ENCODE results near the gene ELF1. TPM values are rescaled to one million over a fixed set of nuclear protein-coding genes. Genes with fewer than 3 reads are reported as not detected.
A peak's percentile ranks its signal among the peaks of the same experiment; 100 is the strongest.

The ELF1 gene
- total and polyA plus RNA-seq, 10 of the 15 experiments (the other 5 are each of a cell fraction or from before 2014, with no cell fraction given): 43.3 to 97.6 (median 55.7) TPM

DNA sequence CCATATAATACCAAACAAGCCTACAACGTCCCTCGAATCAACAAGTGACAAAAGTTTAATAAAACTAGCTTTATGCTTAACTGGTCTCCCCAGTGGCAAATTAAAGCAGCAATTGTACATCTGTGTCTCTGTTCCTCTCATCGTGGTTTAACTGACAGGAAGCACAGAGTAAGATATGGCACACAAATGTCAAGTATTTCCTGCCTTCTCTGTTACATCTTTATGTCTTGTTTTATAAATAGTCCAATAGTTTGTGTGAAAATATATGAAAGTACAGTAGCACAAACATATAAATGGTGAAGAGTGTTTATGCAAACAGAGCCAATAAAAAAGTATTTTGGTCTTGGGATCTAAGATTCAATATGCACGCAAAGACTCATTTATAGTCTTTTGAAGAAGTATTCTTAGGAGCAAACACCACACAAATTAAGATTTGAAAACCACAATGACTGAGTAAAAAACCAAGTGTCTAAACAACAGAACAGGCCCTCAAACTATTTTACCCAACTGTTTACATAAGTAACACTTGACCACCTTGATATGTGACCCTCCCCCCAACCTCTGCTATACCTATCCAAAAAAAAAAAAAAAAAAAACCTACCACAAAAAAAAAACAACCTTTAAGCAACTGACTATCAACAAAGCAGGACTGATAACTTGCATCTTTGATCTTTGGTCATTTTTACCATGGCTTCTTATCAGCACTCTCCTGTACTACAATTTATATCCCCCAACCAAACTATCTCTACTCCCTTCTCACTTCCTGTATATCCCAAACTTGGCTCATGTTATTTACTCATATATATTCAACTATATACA is 14.0 kb downstream of the ELF1 start (continued):
- TF ChIP-seq, protein P1, sequence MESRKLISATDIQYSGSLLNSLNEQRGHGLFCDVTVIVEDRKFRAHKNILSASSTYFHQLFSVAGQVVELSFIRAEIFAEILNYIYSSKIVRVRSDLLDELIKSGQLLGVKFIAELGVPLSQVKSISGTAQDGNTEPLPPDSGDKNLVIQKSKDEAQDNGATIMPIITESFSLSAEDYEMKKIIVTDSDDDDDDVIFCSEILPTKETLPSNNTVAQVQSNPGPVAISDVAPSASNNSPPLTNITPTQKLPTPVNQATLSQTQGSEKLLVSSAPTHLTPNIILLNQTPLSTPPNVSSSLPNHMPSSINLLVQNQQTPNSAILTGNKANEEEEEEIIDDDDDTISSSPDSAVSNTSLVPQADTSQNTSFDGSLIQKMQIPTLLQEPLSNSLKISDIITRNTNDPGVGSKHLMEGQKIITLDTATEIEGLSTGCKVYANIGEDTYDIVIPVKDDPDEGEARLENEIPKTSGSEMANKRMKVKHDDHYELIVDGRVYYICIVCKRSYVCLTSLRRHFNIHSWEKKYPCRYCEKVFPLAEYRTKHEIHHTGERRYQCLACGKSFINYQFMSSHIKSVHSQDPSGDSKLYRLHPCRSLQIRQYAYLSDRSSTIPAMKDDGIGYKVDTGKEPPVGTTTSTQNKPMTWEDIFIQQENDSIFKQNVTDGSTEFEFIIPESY (IDR thresholded peaks at IDR 0.05): no peak
- TF ChIP-seq FOXM1 (IDR thresholded peaks at IDR 0.05; ENCODE audit: low read depth, low read length) (peak; percentile 99), RUNX3 (IDR thresholded peaks at IDR 0.05; ENCODE audit: low read length) (peak; percentile 93), ZBED1 (IDR thresholded peaks at IDR 0.05; ENCODE audit: borderline replicate concordance) (peak; percentile 75; the same call in 1 of the 2 replicates), POLR2AphosphoS2 (IDR thresholded peaks at IDR 0.05; ENCODE audit: low read depth, low read length) (no peak; the same call in 1 of the 2 replicates), NBN (IDR thresholded peaks at IDR 0.05) (peak; percentile 85), EED (IDR thresholded peaks at IDR 0.05; ENCODE audit: low read depth) (peak; percentile 42; the same call in 1 of the 2 replicates), EP300 (IDR thresholded peaks at IDR 0.05; ENCODE audit: borderline replicate concordance in 1 of 2, control insufficient read depth in 1 of 2, low read depth in 2 of 2, low read length in 2 of 2) (peak; percentile 80 to 83), TCF7 (IDR thresholded peaks at IDR 0.05; ENCODE audit: borderline replicate concordance) (peak; percentile 74), STAT1 (conservative IDR thresholded peaks at IDR 0.05) (no peak), SIN3A (IDR thresholded peaks at IDR 0.05; ENCODE audit: low read depth, low read length) (no peak), WRNIP1 (IDR thresholded peaks at IDR 0.05; ENCODE audit: borderline replicate concordance, low read depth, low read length) (no peak), IKZF1 (conservative IDR thresholded peaks at IDR 0.05) (peak; percentile 65), NFXL1 (IDR thresholded peaks at IDR 0.05; ENCODE audit: borderline replicate concordance) (no peak)
- TF ChIP-seq, protein P2, sequence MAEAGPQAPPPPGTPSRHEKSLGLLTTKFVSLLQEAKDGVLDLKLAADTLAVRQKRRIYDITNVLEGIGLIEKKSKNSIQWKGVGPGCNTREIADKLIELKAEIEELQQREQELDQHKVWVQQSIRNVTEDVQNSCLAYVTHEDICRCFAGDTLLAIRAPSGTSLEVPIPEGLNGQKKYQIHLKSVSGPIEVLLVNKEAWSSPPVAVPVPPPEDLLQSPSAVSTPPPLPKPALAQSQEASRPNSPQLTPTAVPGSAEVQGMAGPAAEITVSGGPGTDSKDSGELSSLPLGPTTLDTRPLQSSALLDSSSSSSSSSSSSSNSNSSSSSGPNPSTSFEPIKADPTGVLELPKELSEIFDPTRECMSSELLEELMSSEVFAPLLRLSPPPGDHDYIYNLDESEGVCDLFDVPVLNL (IDR thresholded peaks at IDR 0.05; ENCODE audit: low read depth, low read length): no peak
- TF ChIP-seq, protein P3, sequence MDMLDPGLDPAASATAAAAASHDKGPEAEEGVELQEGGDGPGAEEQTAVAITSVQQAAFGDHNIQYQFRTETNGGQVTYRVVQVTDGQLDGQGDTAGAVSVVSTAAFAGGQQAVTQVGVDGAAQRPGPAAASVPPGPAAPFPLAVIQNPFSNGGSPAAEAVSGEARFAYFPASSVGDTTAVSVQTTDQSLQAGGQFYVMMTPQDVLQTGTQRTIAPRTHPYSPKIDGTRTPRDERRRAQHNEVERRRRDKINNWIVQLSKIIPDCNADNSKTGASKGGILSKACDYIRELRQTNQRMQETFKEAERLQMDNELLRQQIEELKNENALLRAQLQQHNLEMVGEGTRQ (IDR thresholded peaks at IDR 0.05; ENCODE audit: borderline replicate concordance, low read depth, low read length): no peak
- TF ChIP-seq, protein P4, sequence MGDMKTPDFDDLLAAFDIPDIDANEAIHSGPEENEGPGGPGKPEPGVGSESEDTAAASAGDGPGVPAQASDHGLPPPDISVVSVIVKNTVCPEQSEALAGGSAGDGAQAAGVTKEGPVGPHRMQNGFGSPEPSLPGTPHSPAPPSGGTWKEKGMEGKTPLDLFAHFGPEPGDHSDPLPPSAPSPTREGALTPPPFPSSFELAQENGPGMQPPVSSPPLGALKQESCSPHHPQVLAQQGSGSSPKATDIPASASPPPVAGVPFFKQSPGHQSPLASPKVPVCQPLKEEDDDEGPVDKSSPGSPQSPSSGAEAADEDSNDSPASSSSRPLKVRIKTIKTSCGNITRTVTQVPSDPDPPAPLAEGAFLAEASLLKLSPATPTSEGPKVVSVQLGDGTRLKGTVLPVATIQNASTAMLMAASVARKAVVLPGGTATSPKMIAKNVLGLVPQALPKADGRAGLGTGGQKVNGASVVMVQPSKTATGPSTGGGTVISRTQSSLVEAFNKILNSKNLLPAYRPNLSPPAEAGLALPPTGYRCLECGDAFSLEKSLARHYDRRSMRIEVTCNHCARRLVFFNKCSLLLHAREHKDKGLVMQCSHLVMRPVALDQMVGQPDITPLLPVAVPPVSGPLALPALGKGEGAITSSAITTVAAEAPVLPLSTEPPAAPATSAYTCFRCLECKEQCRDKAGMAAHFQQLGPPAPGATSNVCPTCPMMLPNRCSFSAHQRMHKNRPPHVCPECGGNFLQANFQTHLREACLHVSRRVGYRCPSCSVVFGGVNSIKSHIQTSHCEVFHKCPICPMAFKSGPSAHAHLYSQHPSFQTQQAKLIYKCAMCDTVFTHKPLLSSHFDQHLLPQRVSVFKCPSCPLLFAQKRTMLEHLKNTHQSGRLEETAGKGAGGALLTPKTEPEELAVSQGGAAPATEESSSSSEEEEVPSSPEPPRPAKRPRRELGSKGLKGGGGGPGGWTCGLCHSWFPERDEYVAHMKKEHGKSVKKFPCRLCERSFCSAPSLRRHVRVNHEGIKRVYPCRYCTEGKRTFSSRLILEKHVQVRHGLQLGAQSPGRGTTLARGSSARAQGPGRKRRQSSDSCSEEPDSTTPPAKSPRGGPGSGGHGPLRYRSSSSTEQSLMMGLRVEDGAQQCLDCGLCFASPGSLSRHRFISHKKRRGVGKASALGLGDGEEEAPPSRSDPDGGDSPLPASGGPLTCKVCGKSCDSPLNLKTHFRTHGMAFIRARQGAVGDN (IDR thresholded peaks at IDR 0.05): peak; percentile 84
- TF ChIP-seq, protein P5, sequence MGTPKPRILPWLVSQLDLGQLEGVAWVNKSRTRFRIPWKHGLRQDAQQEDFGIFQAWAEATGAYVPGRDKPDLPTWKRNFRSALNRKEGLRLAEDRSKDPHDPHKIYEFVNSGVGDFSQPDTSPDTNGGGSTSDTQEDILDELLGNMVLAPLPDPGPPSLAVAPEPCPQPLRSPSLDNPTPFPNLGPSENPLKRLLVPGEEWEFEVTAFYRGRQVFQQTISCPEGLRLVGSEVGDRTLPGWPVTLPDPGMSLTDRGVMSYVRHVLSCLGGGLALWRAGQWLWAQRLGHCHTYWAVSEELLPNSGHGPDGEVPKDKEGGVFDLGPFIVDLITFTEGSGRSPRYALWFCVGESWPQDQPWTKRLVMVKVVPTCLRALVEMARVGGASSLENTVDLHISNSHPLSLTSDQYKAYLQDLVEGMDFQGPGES (IDR thresholded peaks at IDR 0.05): no peak
- TF ChIP-seq, protein P6, sequence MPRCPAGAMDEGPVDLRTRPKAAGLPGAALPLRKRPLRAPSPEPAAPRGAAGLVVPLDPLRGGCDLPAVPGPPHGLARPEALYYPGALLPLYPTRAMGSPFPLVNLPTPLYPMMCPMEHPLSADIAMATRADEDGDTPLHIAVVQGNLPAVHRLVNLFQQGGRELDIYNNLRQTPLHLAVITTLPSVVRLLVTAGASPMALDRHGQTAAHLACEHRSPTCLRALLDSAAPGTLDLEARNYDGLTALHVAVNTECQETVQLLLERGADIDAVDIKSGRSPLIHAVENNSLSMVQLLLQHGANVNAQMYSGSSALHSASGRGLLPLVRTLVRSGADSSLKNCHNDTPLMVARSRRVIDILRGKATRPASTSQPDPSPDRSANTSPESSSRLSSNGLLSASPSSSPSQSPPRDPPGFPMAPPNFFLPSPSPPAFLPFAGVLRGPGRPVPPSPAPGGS (IDR thresholded peaks at IDR 0.05; ENCODE audit: borderline replicate concordance, insufficient read depth, low read depth, low read length, poor library complexity, severe bottlenecking): no peak
